Calu3 (cell line): ENCODE results near the gene DMKN. TPM values are rescaled to one million over a fixed set of nuclear protein-coding genes. Genes with fewer than 3 reads are reported as not detected.

Experiments used
- BruUV-seq: library from RNA; stranded (reverse); fragments of 400-500 nt; replicated peaks from 2 replicates; lab custom pipeline; 2021; lab: Mats Ljungman, UMichigan
- CTCF ChIA-PET: fragments of 300-600 bp; sonication (Branson Sonifier 250); formaldehyde crosslinking; loops from one replicate; lab custom pipeline; 2022; ENCODE audit warnings: antibody characterized with exemption; lab: Charles Lee
- DNase-seq: peaks from one replicate; pipeline ENCODE4 v3.0.0; 2022
- H3K27ac Mint-ChIP-seq: one replicate; pipeline ENCODE4 v1.8.0; 2022; ENCODE audit warnings: mixed read lengths; ENCODE audit not compliant: unreplicated experiment
- H3K27me3 Mint-ChIP-seq: one replicate; pipeline ENCODE4 v1.8.0; 2022; ENCODE audit warnings: mixed read lengths; ENCODE audit not compliant: unreplicated experiment
- H3K36me3 Mint-ChIP-seq: one replicate; pipeline ENCODE4 v1.8.0; 2022; ENCODE audit warnings: mild to moderate bottlenecking, moderate library complexity, mixed read lengths; ENCODE audit not compliant: insufficient read depth, unreplicated experiment
- H3K4me1 Mint-ChIP-seq: one replicate; pipeline ENCODE4 v1.8.0; 2022; ENCODE audit warnings: mild to moderate bottlenecking, low read depth, mixed read lengths; ENCODE audit not compliant: unreplicated experiment
- H3K4me3 Mint-ChIP-seq: one replicate; pipeline ENCODE4 v1.8.0; 2022; ENCODE audit warnings: mild to moderate bottlenecking, low read depth, moderate library complexity, mixed read lengths; ENCODE audit not compliant: unreplicated experiment
- H3K9me3 Mint-ChIP-seq: one replicate; pipeline ENCODE4 v1.8.0; 2022; ENCODE audit warnings: low read depth, mixed read lengths; ENCODE audit not compliant: unreplicated experiment
- CTCF ChIP-seq: fragments of 200-600 bp; IDR thresholded peaks from one replicate; pipeline ENCODE4 v1.8.0; 2022; ENCODE audit warnings: antibody characterized with exemption; ENCODE audit not compliant: unreplicated experiment
- intact Hi-C: fragments of 100-400 bp; cut with micrococcal nuclease; formaldehyde crosslinking; loops from one replicate; pipeline ENCODE4 v1.10.0; 2022; ENCODE audit not compliant: unreplicated experiment
- total RNA-seq: library from RNA; stranded (reverse); gene quantifications from 2 replicates; pipeline ENCODE4 v1.2.3, GENCODE V29; 2022

Gene DMKN
- total RNA-seq, 1 experiment from 2014 or later = 224 TPM

DNA sequence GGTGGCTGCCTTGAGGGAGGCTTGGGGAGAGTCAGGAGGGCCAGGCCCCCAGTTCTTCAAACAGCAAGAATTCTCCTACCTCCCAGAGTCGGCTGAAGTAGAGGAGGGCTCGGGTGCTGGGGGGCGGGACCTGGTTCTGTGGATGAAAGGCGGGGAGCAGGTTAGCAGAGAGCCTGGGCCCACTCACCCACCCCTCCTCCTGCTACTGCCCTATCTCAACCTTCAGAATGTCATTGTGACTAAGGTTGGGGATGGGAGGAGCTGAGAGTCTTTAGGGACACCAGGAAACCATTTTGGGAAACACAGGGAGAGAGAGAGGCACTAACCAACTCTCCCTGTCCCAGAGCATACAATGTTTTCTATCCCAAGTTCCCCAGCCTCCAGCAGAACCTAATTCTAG is 10.7 kb downstream of the DMKN start:
- Mint-ChIP-seq H3K4me1 (no peaks in the 10 kb centered on the region), H3K27ac (no peak overlapping the region), H3K36me3 (peaks cover 69% of the 10 kb centered on the region), H3K9me3 (no peaks in the 10 kb centered on the region), H3K4me3 (no peak overlapping the region), H3K27me3 (no peaks in the 10 kb centered on the region)
- CTCF ChIA-PET = no interaction called here
- no peak for DNase-seq
- intact Hi-C loops = no loop called here
- no peak for TF ChIP-seq CTCF
- BruUV-seq = no TSS peak

GRCh38 chr19:35501684-35502083 is 11.8 kb downstream of the DMKN start:
- TF ChIP-seq CTCF = no peak
- CTCF ChIA-PET = no interaction called here
- H3K27ac Mint-ChIP-seq = no peak overlapping the region
- BruUV-seq = no TSS peak
- intact Hi-C loops = no loop called here
- no peaks in the 10 kb centered on the region for H3K27me3 Mint-ChIP-seq
- H3K36me3 Mint-ChIP-seq = peaks cover 72% of the 10 kb centered on the region
- H3K9me3 Mint-ChIP-seq = no peaks in the 10 kb centered on the region
- no peaks in the 10 kb centered on the region for H3K4me1 Mint-ChIP-seq
- no peak overlapping the region for H3K4me3 Mint-ChIP-seq
- DNase-seq = no peak

DNA sequence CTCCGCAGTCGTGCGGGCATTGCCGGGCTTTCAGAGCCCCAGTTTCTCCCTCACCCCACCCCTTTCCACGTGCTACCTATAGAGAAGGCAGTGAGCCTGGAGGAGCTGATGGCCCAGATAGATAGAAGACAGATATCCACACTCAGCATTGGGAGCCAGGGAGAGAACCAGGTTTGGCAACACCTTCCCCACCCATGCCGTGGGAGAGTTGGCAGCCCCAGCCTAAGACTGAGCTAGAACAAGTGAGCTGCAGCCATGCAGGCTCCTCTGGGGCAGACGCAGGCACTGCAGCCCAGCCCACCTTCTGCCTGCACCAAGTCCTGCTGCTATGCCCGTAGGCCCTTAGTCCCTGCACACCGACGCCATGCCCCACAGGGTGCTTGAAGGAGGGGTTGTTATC is 12.8 kb downstream of the DMKN start:
- no peaks in the 10 kb centered on the region for H3K4me1 Mint-ChIP-seq
- no peak for DNase-seq
- H3K27ac Mint-ChIP-seq = no peak overlapping the region
- no TSS peak for BruUV-seq
- no peak for TF ChIP-seq CTCF
- no peaks in the 10 kb centered on the region for H3K27me3 Mint-ChIP-seq
- H3K4me3 Mint-ChIP-seq = no peak overlapping the region
- H3K36me3 Mint-ChIP-seq = peaks cover 61% of the 10 kb centered on the region
- no peaks in the 10 kb centered on the region for H3K9me3 Mint-ChIP-seq
- intact Hi-C loops = no loop called here
- CTCF ChIA-PET = no interaction called here

DNA sequence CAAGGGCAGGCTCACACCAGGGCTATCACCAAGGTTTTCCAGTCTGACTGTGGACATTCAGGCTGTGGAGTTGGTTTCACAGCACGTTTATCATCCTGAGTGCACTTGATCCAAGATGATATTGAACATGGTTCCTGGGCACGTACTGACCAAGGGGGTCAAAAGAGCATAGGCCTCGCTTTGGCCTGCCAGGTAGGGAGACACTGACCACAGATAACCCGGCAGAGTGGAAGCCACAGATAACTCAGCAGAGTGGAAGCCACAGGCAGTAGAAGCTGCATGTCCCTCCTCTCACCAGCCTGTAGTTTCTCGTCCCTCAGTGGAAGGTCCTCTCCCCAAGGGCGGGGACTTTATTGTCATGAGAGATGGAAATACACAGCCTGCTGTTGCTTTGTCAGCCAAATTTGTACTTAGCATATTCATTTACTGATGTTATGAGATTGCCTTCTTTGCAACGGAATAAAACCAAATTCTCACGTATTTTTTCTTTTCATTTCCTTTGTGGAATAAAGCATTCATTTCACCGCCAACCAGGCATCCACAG is 14.4 kb downstream of the DMKN start:
- Mint-ChIP-seq H3K4me3 (no peak overlapping the region), H3K9me3 (no peaks in the 10 kb centered on the region), H3K27me3 (peaks cover 1% of the 10 kb centered on the region), H3K36me3 (peaks cover 49% of the 10 kb centered on the region), H3K4me1 (no peaks in the 10 kb centered on the region), H3K27ac (no peak overlapping the region)
- CTCF ChIA-PET = interaction anchor here (0.8 kb wide), 1 partner anchor 11 kb away, joined by 3 read pairs; no protein-coding TSS in a partner anchor
- BruUV-seq = no TSS peak
- no peak for TF ChIP-seq CTCF
- intact Hi-C loops = no loop called here
- no peak for DNase-seq
